PC-3 (cell line): ENCODE measurements around the gene TMEM238L. TPM values are rescaled to one million over a fixed set of nuclear protein-coding genes. Genes with fewer than 3 reads are reported as not detected.

Source experiments
- ATAC-seq: fragments of 200-7000 bp; cut with Tn5 transposase; 2 replicates; pipeline ENCODE4 v1.9.1; 2020; ENCODE audit warnings: mild to moderate bottlenecking, moderate library complexity
- BruUV-seq: library from RNA; stranded (reverse); fragments of 400-500 nt; replicated peaks from 2 replicates; lab custom pipeline; 2021; lab: Mats Ljungman, UMichigan
- CTCF ChIA-PET: fragments of 300-600 bp; sonication (Branson Sonifier 250); formaldehyde crosslinking; loops from one replicate; lab custom pipeline; 2022; ENCODE audit warnings: antibody characterized with exemption; lab: Charles Lee
- POLR2A ChIA-PET: fragments of 300-600 bp; sonication (Branson Sonifier 250); formaldehyde crosslinking; loops from one replicate; lab custom pipeline; 2022; ENCODE audit warnings: antibody characterized with exemption; ENCODE audit not compliant: unreplicated experiment; lab: Charles Lee
- DNase-seq: peaks from one replicate; pipeline ENCODE4 v3.0.0-alpha.2; 2015
- H2AFZ ChIP-seq: fragments of 300-600 bp; sonication (generic); 2 replicates; pipeline ENCODE4 v1.6.0; 2016; ENCODE audit warnings: antibody characterized with exemption, low read length
- H3F3A ChIP-seq: fragments of 300-600 bp; sonication (generic); one replicate; pipeline ENCODE4 v1.6.0; 2017; ENCODE audit warnings: antibody characterized with exemption, low read length, control low read depth, mild to moderate bottlenecking; ENCODE audit not compliant: unreplicated experiment
- H3K27ac ChIP-seq: fragments of 300-600 bp; sonication (generic); 2 replicates; pipeline ENCODE4 v1.5.1; 2016; ENCODE audit warnings: mild to moderate bottlenecking, low read length
- H3K27me3 ChIP-seq: fragments of 300-600 bp; sonication (generic); 2 replicates; pipeline ENCODE4 v1.6.1; 2016; ENCODE audit warnings: low read length, mixed read lengths
- H3K36me3 ChIP-seq: fragments of 300-600 bp; sonication (generic); 2 replicates; pipeline ENCODE4 v1.6.1; 2016; ENCODE audit warnings: low read depth, mixed run types, low read length, mixed read lengths
- H3K4me1 ChIP-seq: fragments of 300-600 bp; sonication (generic); 2 replicates; pipeline ENCODE4 v1.5.1; 2016; ENCODE audit warnings: low read length; ENCODE audit not compliant: insufficient read depth
- H3K4me2 ChIP-seq: fragments of 300-600 bp; sonication (generic); 2 replicates; pipeline ENCODE4 v1.6.0; 2016; ENCODE audit warnings: low read length
- H3K4me3 ChIP-seq: fragments of 300-600 bp; sonication (generic); 2 replicates; pipeline ENCODE4 v1.5.1; 2016; ENCODE audit warnings: mild to moderate bottlenecking, low read length, mixed read lengths
- H3K79me2 ChIP-seq: fragments of 300-600 bp; sonication (generic); 2 replicates; pipeline ENCODE4 v1.6.1; 2017; ENCODE audit warnings: low read length, mixed read lengths
- H3K9ac ChIP-seq: fragments of 300-600 bp; sonication (generic); 2 replicates; pipeline ENCODE4 v1.6.0; 2016; ENCODE audit warnings: mild to moderate bottlenecking, low read length
- H3K9me2 ChIP-seq: fragments of 300-600 bp; sonication (generic); replicated peaks from 2 replicates; pipeline ENCODE4 v1.6.1; 2016; ENCODE audit warnings: mixed run types, low read length, mixed read lengths
- H3K9me3 ChIP-seq: fragments of 300-600 bp; sonication (generic); 2 replicates; pipeline ENCODE4 v1.6.1; 2016; ENCODE audit warnings: low read length, mixed read lengths
- H4K20me1 ChIP-seq: fragments of 300-600 bp; sonication (generic); 2 replicates; pipeline ENCODE4 v1.6.1; 2016; ENCODE audit warnings: low read length, mixed read lengths
- EZH2 ChIP-seq: fragments of 300-600 bp; sonication (generic); IDR thresholded peaks from one replicate; pipeline ENCODE4 v1.6.1; 2017; ENCODE audit warnings: antibody characterized with exemption, mild to moderate bottlenecking, low read length; ENCODE audit not compliant: unreplicated experiment
- EZH2phosphoT487 ChIP-seq: fragments of 300-600 bp; sonication (generic); IDR thresholded peaks from 2 replicates; pipeline ENCODE4 v1.6.1; 2018; ENCODE audit warnings: mild to moderate bottlenecking, antibody characterized with exemption, low read length, borderline replicate concordance
- intact Hi-C: fragments of 100-400 bp; cut with micrococcal nuclease; formaldehyde crosslinking; loops from 2 replicates; pipeline ENCODE4 v1.9.0; 2023
- total RNA-seq: library from RNA; depleted of rRNA; stranded (reverse); fragments of >200 nt; gene quantifications from 2 replicates; pipeline ENCODE4 v1.2.3, GENCODE V29; 2014
- TF ChIP-seq, protein P1 (sequence below): fragments of 300-600 bp; sonication (generic); conservative IDR thresholded peaks from 2 replicates; pipeline ENCODE4 v1.5.1; 2017; ENCODE audit warnings: antibody characterized with exemption, low read depth, mild to moderate bottlenecking, low read length

TMEM238L gene
- total RNA-seq, 1 experiment from 2014 or later = not detected

DNA sequence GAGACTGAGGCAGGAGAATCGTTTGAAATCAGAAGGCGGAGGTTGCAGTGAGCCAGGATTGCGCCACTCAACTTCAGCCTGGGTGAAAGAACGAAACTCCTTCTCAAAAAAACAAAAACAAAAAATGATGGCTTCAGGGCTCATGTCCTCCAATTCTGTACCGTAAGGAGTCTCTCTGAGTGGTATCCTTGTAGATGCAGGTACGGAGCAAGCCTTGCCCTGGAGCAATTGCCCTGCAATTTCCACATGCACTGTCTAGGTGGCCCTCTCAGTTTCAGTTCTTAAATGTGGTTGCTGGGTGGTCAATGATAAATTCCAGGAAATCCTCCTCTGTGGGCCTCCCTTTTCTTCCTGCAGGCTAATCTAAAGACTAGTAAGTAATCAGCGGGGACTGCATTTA, 10.6 kb downstream of the TMEM238L start:
- H3K9ac ChIP-seq = no peak overlapping the region
- no peaks in the 10 kb centered on the region for H3K27me3 ChIP-seq
- BruUV-seq = no TSS peak
- ATAC-seq (no peak), DNase-seq (no peak)
- ChIA-PET CTCF (no interaction called here), POLR2A (no interaction called here)
- no peak overlapping the region for H2AFZ ChIP-seq
- no peaks in the 10 kb centered on the region for H3K9me3 ChIP-seq
- no peaks in the 10 kb centered on the region for H4K20me1 ChIP-seq
- intact Hi-C loops = no loop called here
- H3K36me3 ChIP-seq = no peaks in the 10 kb centered on the region
- peaks cover 17% of the 10 kb centered on the region for H3K4me1 ChIP-seq
- H3K27ac ChIP-seq = no peak overlapping the region
- H3F3A ChIP-seq = no peaks in the 10 kb centered on the region
- H3K4me2 ChIP-seq = no peak overlapping the region
- no peaks in the 10 kb centered on the region for H3K9me2 ChIP-seq
- H3K79me2 ChIP-seq = no peaks in the 10 kb centered on the region
- H3K4me3 ChIP-seq = no peak overlapping the region
- TF ChIP-seq EZH2 = no peak
- TF ChIP-seq, protein P1, sequence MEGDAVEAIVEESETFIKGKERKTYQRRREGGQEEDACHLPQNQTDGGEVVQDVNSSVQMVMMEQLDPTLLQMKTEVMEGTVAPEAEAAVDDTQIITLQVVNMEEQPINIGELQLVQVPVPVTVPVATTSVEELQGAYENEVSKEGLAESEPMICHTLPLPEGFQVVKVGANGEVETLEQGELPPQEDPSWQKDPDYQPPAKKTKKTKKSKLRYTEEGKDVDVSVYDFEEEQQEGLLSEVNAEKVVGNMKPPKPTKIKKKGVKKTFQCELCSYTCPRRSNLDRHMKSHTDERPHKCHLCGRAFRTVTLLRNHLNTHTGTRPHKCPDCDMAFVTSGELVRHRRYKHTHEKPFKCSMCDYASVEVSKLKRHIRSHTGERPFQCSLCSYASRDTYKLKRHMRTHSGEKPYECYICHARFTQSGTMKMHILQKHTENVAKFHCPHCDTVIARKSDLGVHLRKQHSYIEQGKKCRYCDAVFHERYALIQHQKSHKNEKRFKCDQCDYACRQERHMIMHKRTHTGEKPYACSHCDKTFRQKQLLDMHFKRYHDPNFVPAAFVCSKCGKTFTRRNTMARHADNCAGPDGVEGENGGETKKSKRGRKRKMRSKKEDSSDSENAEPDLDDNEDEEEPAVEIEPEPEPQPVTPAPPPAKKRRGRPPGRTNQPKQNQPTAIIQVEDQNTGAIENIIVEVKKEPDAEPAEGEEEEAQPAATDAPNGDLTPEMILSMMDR = no peak
- no peak for TF ChIP-seq EZH2phosphoT487

DNA sequence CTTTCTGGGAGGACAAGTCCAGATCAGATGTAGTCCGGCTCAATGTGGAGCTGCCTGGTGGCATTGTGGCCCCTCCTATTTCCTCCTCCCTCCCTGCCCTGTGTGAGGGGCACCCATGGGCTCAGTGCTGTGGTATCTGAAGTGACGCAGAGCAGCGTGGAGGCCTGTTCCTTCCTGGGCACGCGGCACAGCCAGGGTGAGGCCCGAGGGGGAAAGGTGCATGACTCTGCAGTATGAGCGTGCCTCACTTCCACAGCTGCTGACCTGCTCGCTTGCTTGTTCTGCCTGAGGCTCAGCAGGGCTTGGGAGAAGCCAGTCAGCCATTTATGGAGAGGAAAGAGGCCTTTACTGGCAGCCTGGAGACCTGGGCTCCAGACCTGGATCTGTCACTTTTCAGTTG, 11.7 kb downstream of the TMEM238L start:
- Histone ChIP-seq H3K4me1 (0 out of 2 replicates have a peak, but pooled peaks cover 7% of the 10 kb centered on the region), H3K4me3 (no peak overlapping the region), H4K20me1 (no peaks in the 10 kb centered on the region), H3K9me2 (no peaks in the 10 kb centered on the region), H3K36me3 (no peaks in the 10 kb centered on the region), H2AFZ (no peak overlapping the region), H3K27me3 (no peaks in the 10 kb centered on the region), H3K27ac (no peak overlapping the region), H3K9ac (no peak overlapping the region), H3K4me2 (no peak overlapping the region), H3F3A (no peaks in the 10 kb centered on the region), H3K9me3 (no peaks in the 10 kb centered on the region), H3K79me2 (no peaks in the 10 kb centered on the region)
- DNase-seq (no peak), ATAC-seq (no peak)
- intact Hi-C loops = no loop called here
- ChIA-PET CTCF (no interaction called here), POLR2A (no interaction called here)
- no TSS peak for BruUV-seq
- TF ChIP-seq, protein P1 = no peak
- TF ChIP-seq EZH2 = no peak
- TF ChIP-seq EZH2phosphoT487 = no peak

- Histone ChIP-seq H3K79me2 (no peaks in the 10 kb centered on the region), H3K4me1 (0 out of 2 replicates have a peak, but pooled peaks cover 12% of the 10 kb centered on the region), H3K9me3 (no peaks in the 10 kb centered on the region), H3K4me2 (no peak overlapping the region), H3K9me2 (no peaks in the 10 kb centered on the region), H3K36me3 (no peaks in the 10 kb centered on the region), H3K4me3 (no peak overlapping the region), H3K27me3 (no peaks in the 10 kb centered on the region), H3K9ac (no peak overlapping the region), H2AFZ (no peak overlapping the region), H3K27ac (peak overlapping the region; percentile 32), H3F3A (no peaks in the 10 kb centered on the region), H4K20me1 (no peaks in the 10 kb centered on the region)
- ChIA-PET CTCF (no interaction called here), POLR2A (no interaction called here)
- intact Hi-C loops = no loop called here
- no peak for ATAC-seq
- DNase-seq = peak; percentile 54
- BruUV-seq = no TSS peak
- TF ChIP-seq EZH2phosphoT487 (no peak), EZH2 (no peak)
- TF ChIP-seq, protein P1 = no peak
Measured at GRCh38 chr17:10790491-10791401, 13.2 kb downstream of the TMEM238L start.
